ENCODE data around the gene PPY. TPM values are rescaled to one million over a fixed set of nuclear protein-coding genes. Genes with fewer than 3 reads are reported as not detected.
"Not testable (repeated sequence)": the region's sequence is repeated elsewhere in the genome, so short reads cannot be mapped to it uniquely, and the experiment has no call there.

PPY gene
- total RNA-seq, 1 experiment from 2014 or later: not detected

DNA sequence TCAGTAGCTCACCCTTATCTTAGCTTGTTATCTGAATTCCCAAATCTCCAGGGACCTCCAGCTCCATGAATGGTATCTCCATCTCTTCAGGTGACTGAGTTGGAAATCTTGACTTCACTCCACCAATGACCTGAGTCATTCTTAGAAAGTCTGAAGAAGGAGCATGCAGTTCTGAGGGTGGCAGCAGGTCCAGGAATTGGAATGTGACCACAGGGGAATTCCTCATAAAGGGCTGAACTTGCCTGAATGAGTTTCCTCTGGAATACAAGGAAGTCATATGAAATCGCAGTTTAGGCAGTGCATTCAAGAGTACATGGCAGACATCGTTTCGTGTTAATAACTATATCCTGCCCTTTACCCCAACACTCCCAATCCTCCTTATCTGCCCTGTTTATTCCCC lies 24.0 kb upstream of the PPY start:
- no peak for DNase-seq (ENCODE audit: low spot score)

DNA sequence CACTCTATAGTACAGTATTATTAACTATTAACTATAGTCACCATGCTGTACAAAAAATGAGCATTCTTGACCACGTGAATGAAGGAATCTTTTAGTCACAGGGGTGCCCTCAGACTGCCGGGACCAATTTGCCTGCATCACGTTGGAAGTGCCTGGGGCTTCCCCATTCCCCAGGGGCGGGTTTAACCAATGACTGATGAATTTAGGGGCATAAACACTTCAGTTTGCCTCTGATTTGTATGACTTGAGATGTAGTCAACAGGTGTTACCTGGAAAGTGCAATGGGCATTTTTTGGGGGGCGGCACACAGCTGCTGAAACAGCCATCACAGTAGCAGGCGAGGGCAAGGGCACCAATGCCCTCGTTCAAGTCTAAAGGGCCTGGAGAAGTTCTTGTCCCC lies 20.2 kb upstream of the PPY start:
- DNase-seq (ENCODE audit: low spot score): no peak

DNA sequence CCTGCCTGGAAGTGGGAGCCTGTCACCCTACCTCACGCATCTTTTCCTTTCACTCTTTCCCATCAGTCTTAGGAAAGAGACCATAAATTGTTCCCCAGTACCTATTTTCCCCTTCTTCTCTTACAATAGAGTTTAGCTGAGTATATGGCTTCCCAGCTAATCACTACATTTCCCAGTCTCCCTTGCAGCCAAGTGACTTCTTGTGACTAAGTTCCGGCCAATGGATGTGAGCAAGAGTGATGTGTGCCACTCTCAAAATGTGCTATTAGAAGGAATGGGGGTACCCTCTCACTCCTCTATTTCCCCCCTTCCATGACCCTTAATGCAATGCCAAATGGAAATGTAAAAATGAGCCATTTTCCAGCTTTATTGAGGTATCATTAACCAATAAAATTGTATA lies 19.7 kb upstream of the PPY start:
- DNase-seq (ENCODE audit: low spot score): no peak

DNA sequence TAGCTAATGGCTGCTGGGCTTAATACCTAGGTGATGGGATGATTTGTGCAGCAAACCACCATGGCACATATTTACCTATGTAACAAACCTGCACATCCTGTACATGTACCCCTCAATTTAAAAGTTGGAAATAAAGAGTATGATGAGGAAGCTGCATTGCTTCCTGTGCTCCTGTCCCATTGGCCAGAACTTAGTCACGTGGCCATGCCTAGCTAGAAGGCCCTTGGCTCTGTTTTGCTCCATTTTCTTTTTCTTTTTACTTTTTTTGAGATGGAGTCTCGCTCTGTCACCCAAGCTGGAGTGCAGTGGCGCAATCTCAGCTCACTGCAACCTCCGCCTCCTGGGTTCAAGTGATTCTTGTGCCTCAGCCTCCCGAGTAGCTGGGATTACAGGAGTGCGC lies 19.0 kb upstream of the PPY start:
- not testable (repeated sequence) for DNase-seq (ENCODE audit: low spot score)

DNA sequence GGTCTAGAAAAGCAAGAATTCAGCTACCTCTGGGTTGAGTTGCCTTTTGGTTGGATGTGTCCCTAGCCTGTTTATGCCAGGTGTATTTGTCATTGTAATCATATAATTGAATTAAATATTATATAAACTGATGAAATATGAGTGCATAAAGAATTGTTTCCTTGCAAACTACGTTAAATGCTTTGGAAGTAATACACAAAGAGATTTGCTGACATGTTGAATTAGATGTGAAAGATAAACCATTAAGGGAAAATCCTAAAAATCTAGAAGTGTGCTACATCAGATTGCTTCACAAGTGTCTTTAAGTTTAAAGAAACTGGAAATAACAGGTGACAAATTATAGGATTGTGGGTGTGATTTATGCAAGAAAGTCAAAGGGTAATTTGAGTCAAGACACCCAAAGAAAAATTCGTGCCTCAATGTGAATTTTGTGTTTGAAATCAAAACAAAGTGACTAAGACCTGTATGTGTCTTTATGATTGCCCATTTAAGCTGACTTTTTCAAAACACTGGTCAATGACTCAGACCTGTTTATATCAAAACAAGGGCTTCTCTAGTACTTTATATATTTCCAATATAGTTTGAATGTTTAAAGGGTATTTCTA lies 16.6 kb upstream of the PPY start:
- no peak for DNase-seq (ENCODE audit: low spot score)

DNA sequence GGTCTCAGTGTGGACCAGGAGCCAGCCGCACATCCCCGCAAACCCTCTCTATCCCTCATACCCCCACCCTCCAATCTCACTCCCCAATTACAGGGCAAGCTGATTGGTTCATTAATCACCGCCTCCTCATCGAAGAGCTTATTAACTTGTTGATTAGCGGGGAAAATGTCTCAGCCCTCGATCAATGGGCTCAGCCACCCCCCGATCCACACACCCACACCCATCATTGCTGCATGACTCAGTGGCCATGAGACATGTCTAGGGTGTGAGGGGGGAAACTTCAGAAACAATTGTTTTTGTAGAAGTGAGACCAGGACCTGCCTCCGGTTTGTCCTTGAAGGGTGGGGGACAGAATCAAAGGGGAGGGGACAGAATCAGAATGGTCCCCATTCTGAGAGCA lies 13.9 kb upstream of the PPY start:
- no peak for DNase-seq (ENCODE audit: low spot score)

DNA sequence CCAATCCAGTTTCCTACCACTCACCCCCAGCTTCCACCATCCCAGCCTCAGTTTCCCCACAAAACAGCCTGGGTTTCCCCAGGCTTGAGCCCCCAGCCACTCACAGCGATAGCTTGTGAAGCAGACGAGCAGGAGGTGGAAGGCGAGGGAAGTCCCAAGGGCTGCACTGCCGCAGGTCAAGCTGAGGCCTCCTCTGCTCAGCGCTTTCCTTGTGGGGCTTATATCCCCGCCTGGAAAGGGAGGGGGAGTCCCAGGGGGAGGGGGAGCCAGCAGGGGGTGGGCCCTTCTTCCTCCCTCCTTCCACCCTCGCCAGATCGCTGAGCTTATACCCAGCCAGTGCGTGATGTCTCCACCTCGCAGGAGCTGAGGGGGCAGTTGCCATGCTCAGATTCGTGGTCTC lies 11.5 kb upstream of the PPY start, which contains the start of gene PYY:
Gene PYY, minus strand, starts transcription at position 195 of the 400 bp plus-strand sequence. CDS start 457 bp downstream, outside the sequence.
- no peak for DNase-seq (ENCODE audit: low spot score)

DNA sequence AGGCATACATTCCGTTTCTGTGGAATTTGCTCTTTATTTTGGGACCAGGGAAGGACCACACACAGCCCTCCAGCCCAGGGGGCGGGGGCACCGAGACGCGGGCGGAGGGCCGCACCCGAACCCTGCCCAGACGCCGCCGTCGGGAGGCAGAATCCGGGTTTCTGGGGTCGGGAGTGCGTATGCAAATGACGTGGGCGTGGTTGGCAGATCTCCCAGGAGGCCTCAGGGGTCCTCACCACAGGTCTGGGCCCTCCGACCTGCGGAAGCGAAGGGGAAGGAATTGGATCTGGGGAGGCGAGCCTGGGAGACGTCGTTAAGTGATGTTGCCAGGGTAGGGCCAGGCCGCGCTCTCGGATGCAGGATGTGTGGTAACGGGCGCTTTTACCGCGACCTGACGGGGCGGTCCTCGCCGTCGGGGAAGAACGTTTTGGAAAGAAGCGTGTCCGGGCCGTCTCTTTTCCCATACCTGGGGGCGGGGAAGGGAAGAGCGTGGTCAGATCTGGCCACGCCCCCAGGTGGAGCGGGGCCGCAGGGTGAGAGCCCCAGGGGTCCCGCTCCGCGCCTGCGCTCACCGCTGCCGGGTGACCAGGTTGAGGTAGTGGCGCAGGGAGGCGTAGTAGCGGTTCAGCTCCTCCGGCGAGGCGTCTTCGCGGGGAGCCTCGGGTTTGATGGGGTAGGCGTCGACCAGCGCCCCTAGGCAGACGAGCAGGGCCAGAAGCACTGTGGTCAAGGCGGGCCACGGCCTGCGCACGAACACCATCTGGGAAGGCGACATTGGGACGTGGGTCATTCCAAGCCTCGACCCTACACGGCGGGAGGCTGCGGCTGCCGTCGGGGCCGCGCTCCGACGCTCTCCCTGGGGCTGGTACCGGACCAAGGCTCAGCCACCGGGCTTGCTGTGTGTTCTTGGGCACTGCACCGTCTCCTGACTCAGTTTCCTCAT lies 10.7 kb upstream of the PPY start:
- DNase-seq (ENCODE audit: low spot score): no peak

DNA sequence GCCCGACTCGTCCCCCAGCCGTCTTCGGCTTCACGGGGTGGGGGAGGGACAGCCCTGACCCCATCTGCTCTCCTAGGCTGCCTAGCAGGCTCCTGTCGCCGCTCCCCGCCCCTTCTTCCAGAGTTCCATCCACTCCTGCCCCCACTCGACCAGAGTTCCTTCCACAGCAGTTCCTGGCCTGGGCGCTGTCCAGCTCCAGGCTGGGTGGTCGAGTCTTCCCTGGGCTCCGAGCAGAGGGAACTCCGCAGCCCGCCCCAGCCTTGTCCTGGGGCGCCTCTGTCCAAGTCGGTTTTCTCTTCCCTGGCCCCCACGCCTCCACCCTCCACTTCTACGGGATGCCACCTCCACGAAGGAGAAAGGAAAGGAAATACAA lies 10.1 kb upstream of the PPY start:
- DNase-seq (ENCODE audit: low spot score): no peak

DNA sequence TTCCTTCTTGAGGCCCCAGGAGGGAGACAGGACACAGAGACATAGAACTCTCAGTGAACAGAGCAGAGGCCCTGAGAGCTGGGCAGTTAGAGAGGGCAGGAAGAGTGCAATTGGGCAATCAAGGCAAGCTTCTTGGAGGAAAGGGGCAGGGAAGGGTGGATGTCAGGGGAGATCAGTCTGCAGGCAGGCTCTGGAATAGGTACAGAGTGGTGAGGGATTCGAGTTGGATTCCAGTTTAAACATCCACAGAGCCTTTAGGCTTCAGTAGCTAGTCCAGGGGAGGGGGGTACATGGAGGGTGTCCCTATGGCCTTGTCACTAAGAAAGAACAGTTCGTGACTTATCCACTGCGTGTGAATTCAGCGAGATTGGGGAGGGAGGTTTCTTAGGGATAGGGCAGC lies 9.5 kb upstream of the PPY start:
- no peak for DNase-seq (ENCODE audit: low spot score)

DNA sequence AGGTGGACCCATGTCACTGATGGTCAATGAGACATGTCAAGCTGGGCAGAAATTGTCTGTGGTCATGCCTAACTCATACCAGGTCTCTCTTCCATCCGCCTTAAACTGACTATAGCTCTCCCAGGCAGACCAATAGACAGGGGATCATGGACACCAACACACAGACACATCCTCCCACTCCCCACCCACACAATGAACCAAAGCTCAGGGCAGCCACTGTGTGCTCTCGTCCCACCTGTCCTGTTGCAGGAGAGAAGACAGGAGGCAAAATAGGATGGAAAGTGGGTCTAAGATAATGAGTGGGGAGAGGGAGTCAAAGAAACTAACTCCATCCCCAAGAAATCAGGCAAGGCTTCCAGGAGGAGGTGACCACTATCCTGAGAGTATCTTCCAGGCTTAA lies 8.3 kb upstream of the PPY start:
- DNase-seq (ENCODE audit: low spot score): no peak

DNA sequence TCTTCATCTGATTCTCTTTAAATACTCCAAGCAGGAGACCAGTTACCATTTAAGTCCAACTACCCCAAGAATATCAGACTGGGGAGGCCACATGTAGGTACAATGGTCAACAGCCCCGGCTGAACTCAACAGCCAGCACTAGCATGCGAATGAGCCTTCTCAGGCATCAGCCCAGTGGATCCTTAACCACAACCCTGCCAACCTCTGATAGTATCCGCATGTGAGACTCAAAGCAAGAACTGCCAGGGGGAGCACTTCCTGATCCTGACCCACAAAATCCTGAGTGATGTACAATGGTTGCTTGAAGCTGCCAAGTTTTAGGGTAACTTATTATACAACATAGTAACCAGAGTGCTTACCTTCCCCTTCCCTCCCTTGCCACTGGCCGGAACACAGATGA lies 7.5 kb upstream of the PPY start:
- DNase-seq (ENCODE audit: low spot score): no peak

DNA sequence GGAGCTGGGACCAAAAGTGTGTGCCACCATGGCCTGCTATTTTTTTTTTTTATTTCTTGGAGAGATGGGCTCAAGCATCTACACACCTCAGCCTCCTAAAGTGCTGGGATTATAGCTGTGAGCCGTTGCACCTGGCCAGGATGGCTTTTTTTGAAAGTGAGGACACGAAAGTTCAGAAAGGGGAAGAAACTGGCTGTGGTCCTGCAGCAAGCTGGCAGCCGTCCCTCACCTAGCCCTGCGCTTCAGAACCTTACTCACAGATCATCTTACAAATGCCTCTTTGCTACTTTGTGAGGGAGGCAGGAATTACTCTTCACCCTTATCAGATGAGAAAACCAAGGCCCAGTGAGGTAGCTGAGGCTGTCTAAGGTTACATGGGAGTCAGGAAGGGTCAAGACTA lies 4.5 kb upstream of the PPY start:
- no peak for DNase-seq (ENCODE audit: low spot score)

DNA sequence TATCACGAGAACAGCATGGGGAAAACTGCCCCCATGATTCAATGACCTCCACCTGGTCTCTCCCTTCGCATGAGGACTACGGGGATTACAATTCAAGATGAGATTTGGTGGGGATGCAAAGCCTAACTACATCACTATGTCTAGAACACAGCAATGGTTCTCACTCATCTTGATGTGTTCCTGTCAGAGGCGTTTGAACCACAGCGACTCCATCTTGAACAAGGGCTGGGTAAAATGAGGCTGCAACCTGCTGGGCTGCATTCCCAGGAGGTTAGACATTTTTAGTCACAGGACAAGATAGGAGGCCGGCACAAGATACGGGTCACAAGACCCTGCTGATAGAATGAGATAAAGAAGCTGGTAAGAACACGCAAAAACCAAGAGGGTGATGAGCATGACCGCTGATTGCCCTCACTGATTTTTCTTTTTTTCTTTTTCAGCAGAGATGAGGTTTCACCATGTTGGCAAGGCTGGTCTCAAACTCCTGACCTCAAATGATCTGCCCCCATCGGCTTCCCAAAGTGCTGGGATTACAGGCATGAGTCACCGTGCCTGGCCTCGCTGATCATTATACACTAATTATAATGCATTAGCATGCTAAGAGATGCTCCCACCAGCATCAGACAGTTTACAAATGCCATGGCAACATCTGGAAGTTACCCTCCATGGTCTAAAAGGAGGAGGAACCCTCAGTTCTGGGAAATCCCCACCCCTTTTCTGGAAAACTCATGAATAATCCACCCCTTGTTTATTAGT lies 3.0 kb upstream of the PPY start:
- DNase-seq (ENCODE audit: low spot score): no peak

DNA sequence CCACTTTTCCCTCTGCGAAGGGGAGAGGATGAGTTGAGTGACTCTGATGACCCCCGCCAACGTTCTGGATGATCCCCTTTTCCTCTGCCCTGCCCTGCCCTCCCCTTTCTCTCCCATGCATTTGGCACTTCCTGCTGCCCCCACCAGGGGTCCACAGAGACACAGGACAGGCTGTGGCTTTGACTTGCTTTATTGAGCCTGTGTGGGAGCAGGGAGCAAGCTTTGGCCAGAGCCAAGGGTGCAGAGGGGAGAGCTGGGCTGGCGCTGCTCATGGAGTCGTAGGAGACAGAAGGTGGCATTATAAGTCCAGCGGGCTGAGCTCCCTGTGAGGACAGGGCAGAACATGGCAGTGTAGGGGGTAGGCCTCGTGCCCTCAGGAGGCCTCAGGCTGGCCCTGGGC lies 1.6 kb downstream of the PPY start:
- peak; percentile 35 for DNase-seq (ENCODE audit: low spot score)

DNA sequence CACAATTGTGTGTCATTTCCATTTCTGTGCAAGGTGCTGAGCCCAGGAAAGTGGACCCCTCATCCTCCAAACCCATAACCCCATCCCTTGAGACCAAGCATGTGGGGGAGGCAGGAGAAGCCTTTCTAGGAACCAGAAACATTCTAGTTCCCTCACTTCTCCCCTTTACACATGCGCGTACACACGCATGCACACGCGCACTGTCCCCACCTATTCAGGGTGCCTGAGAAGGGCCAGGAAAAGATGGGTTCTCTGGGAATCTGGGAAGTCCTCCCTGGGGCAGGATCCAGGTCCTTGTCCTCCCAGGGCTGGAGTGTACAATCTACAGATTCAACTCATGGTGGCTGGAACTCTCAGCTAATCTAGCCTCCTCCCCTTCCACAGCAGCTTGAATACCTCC lies 2.4 kb downstream of the PPY start:
- no peak for DNase-seq (ENCODE audit: low spot score)

DNA sequence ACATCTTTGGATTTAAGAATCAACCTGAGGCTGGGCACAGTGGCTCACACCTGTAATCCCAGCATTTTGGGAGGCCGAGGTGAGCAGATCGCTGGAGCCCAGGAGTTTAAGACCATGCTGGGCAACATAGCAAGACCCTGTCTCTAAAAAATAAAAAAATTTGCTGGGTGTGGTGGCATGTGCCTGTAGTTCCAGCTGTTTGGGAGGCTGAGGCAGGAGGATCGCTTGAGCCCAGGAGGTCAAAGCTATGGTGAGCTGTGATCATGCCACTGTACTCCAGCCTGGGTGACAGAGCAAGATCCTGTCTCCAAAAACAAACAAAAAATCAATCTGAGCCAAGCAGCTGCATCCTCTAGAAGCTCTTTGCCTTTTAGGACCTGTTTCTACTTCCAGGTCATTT lies 2.8 kb downstream of the PPY start:
- DNase-seq (ENCODE audit: low spot score): not testable (repeated sequence)

DNA sequence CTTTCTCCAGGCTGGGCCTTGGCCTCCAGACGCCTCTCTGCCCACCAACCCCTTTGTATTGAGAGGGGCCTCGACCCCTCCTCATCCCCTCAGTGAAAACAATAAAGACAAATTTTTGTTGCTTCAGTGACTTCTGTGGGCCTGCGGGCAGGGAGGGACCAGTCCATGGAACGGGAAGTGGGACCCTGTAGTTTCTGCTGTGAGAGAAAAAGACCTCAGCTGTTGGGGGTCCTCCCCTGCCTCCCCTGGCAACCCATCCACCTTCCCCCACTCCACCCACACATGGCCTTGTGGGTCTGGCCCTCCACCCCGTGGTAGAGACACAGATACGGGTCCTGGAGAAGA lies 3.5 kb downstream of the PPY start:
- DNase-seq (ENCODE audit: low spot score): no peak

DNA sequence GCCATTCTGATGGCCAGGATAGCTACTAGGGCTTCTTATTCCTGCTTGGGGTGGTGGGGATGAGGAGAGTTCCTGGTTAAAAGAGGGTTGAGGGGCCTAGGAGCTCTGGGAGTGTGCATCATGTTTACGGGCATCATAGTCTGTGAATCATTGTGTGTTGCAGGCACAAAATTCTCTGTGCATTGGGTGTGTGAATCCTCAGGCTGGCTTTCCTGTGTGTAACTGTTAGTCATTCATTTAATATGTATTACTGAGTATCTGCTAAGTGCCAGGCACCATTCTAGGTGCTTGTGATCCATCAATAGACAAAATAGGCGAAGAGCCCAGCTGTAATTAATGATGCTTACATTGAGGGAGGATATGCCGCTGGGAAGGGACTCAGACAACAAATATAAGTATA lies 5.8 kb downstream of the PPY start:
- no peak for DNase-seq (ENCODE audit: low spot score)

DNA sequence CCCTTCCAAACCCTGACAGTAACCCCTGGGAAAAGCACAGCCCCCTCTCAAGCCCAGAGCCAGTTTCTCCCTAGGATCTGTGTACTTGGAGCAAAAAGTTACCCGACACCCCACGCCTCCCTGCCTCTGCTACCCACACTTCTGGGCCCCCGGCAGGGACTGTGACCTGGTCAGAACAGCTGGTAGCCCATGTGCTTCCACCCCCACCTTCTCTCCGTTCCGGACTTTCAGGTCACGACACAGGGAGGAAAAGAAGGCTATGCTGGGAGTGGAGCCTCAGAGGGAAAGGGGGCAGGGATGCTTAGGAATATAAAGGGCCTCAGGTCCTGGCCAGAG lies 6.4 kb downstream of the PPY start:
- DNase-seq (ENCODE audit: low spot score): no peak

DNA sequence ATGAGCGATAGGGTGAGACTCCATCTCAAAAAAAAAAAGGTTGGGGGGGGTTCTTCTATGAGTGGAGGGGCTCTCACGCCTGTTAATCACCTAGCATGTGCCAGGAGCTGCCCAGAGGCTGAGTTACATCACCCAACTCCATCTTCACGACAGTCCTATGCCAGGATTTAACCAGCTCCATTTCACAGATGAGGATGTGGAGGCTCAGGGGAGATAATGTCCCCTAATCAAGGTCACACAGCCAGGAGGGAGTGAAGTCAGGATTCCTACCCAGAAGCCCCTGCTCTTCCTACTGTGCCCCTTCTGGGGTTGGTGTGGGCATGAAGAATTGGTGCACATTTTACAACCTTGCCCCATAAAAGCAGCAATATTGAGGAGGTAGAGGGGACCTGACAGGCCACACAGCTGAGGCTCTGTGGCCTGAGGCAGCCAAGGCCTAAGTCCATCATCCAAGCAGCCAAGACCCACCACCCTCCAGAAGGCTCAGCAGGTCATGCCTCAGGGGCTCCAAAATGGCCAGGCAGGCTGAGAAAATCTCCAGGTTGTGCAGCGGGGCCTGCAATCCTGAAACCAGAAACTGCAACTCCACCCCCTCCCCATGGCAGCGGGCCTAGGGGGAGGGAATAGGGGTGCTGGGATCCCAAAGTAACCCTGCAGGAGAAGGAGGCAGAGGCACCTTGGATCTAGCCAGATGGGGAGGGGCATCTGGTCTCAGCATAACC lies 6.9 kb downstream of the PPY start:
- DNase-seq (ENCODE audit: low spot score): no peak

DNA sequence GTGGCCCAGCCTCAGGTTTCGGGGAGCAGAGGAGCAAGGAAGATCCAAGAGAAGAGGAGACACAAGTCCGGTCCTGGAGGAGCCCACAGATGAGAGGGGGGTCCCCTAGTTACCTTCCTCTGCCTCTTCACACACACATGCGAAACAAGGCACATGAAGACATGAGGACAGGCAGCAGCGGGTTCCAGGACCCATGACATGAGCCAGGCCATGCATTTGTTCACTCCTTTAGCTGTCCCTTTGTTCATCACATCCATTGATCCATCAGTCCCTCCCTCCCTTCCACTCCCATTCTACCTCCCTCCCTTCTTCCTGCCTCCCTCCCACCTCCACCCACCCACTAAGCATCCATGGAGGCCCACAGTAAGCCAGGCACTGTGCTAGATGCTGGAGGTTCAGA lies 9.4 kb downstream of the PPY start:
- DNase-seq (ENCODE audit: low spot score): no peak

Measured in HT-29 (cell line).